HG02885 (cell line): ENCODE results near the gene PNO1.
"Not testable (repeated sequence)": the region's sequence is repeated elsewhere in the genome, so short reads cannot be mapped to it uniquely, and the experiment has no call there.

Experiments used
- ATAC-seq: cut with Tn5 transposase; IDR thresholded peaks from one replicate; pipeline ENCODE4 v1.9.1; 2021; ENCODE audit warnings: mild to moderate bottlenecking; ENCODE audit not compliant: unreplicated experiment, poor library complexity

PNO1 gene

GRCh38 chr2:68157402-68158133 lies at the start of gene PNO1:
PNO1 (plus strand) TSS chr2:68157888; CDS start chr2:68157935, 47 bp downstream.
- peak; percentile 94 for ATAC-seq

- no peak for ATAC-seq
Measured at GRCh38 chr2:68108120-68108519, 49.6 kb upstream of the PNO1 start.

DNA sequence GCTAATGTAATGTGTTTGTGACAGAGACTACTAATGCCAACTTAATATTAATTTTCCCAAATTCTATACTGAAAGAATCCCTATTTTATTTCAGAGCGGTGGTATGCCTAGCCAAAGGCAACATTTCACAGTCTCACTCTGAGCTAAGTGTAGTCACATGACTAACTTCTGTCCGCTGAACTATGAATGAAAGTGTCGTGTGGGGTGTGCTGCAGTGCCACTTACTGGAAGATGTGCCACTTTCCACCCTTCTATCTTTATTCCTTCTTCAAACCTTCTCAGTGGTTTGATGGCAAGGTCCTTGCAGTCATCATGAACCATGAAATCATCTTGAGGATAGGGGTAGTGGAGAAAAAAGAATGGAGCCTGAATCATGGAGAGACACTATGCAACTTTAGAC lies 47.6 kb upstream of the PNO1 start:
- peak; percentile 92 for ATAC-seq

GRCh38 chr2:68115965-68116364 lies 41.7 kb upstream of the PNO1 start:
- no peak for ATAC-seq

GRCh38 chr2:68117922-68118321 lies 39.8 kb upstream of the PNO1 start:
- not testable (repeated sequence) for ATAC-seq

- no peak for ATAC-seq
Measured at GRCh38 chr2:68118816-68119215, 38.9 kb upstream of the PNO1 start.

DNA sequence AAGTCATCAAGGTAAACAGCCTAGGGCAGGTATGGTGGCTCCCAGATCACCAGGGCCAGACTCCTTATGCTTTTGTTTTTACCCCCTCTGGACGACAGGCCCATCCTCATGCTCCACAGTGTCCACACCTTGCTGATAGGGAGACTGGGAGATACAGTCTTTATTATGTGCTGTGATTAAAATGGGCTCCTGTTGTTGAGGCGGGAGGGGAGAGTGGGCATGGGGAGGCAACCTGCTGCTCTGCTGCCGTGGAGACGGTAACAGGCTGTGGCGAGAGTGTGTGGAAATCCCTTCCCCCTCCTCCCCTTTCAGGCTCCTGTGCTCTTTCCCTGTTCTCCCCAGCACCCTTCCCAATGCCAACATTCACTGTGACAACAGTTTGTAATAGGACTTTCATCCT lies 38.2 kb upstream of the PNO1 start:
- ATAC-seq: no peak

GRCh38 chr2:68121873-68122679 lies 35.6 kb upstream of the PNO1 start:
- no peak for ATAC-seq

DNA sequence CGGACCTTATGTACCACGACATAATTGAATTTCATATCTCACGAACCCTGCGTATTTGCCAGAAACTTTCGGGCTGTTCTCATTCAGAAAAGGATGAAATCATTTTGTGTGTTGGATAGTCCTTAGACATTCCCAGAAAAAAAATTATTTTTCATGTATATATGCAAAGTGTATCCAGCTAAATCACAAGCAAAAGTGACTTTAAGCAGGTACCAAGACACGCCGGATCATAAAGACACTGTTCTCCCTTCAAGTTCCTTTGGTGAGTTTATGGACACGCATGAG lies 35.1 kb upstream of the PNO1 start:
- ATAC-seq: no peak

DNA sequence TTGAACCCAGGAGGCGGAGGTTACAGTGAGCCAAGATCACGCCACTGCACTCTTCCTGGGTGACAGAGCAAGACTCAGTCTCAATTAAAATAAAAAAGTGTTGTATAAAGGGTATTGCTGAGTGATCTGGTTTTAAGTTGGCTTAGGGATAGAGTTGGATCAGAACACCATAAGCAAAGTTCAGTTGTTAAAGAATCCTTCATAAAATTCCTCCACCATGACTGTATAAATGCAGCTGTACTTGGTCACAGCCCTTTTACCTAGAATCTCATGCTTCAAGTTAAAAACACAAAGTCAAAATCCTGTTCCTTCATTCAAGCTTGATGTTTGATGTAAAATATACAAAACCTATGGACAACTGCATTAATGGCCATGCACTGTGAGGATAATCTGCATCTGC lies 33.4 kb upstream of the PNO1 start:
- ATAC-seq: no peak

- ATAC-seq: no peak
Measured at GRCh38 chr2:68125821-68126220, 31.9 kb upstream of the PNO1 start.

GRCh38 chr2:68126561-68126960 lies 31.1 kb upstream of the PNO1 start:
- no peak for ATAC-seq

GRCh38 chr2:68127358-68128242 lies 30.1 kb upstream of the PNO1 start:
- peak; percentile 96 for ATAC-seq

DNA sequence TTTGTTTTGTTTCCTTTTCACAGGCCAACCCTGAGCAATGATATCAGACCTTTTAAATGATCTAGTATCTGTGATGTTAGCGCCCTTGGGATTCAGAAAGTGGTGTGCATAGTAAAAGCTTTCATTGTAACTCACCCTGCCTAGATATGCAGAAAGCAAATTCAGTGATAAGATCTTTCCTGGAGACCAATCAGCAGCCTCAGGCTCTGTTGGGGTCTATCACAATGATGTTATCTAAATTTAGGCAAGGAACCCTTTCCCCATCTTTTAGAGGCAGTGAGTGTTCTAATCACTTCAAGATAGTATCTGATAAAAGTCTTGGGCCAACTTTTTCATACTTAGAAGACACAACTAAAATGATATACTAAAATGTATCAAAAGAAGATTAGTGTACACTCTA lies 23.6 kb upstream of the PNO1 start:
- ATAC-seq: no peak

DNA sequence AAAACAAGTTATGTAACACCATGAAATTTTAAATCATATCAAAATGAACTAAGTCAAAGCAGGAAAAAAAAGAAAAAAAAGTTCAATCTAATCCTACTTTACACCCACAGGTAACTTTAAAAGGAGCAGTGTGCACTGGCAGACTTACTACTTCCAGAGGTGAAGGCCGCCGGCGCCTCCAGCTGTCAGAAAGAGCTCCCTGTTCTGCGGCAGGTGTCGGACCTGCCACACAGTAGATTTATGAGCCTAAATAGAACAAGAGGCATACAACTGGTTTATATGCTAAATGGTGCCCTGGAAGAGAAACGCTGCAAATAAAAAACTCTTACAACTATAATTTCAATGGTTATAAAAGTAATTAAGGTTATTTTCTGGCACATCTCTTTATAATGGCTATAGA lies 23.1 kb upstream of the PNO1 start:
- no peak for ATAC-seq

DNA sequence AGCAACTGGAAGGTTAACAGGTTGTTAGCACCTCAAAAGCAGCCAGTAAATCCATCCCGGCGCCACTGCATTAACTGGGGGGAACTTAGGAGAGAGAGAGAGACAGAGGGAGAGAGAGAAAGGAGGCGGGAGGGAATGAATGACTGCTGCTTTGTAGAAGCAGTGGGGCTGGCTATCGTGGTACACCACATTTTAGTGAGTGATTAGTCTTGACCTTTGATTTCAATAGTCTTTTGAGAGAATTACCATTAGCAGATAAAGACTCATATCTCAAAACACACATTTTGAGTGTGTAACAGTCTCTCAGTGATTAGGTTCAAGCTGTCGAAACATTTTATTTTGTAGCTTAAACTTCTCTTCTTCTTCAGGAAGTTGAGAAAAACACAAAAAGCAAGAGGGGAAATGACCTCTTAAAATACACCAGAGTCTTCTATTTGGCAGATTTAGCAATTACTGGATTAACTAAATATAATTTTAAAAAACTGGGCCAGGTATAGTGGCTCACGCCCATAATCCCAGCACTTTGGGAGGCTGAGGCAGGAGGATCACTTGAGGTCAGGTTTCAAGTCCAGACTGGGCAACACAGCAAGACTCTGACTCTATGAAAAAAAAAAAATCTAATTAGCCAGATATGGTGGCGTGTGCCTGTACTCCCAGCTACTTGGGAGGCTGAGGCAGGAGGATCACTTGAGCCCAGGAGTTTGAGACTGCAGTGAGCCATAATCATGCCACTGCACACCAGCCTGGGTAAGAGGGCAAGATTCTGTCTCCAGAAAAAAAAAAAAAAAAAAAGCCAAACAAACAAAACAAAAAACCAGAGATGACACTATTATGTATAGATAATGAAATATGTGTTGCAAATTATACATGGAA lies 22.0 kb upstream of the PNO1 start:
- no peak for ATAC-seq

DNA sequence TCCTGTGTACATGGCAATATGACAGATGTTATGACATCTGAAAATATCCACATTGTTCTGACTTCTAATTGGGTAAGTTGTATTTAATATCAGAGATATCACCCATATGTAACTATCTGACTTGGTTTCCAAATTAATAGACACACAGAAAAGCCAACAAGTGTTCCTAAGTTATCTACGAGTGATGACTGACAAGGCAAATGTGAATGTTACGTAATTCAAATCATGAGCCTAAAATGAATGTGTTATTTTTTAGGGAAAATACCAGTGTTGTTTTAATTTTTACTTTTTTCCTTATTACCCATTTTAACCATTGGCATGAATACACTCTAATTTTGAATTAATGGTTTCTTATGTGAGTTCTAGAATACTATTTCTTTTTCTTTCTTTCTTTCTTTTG lies 15.8 kb upstream of the PNO1 start:
- no peak for ATAC-seq

- no peak for ATAC-seq
Measured at GRCh38 chr2:68151037-68151436, 6.7 kb upstream of the PNO1 start.

DNA sequence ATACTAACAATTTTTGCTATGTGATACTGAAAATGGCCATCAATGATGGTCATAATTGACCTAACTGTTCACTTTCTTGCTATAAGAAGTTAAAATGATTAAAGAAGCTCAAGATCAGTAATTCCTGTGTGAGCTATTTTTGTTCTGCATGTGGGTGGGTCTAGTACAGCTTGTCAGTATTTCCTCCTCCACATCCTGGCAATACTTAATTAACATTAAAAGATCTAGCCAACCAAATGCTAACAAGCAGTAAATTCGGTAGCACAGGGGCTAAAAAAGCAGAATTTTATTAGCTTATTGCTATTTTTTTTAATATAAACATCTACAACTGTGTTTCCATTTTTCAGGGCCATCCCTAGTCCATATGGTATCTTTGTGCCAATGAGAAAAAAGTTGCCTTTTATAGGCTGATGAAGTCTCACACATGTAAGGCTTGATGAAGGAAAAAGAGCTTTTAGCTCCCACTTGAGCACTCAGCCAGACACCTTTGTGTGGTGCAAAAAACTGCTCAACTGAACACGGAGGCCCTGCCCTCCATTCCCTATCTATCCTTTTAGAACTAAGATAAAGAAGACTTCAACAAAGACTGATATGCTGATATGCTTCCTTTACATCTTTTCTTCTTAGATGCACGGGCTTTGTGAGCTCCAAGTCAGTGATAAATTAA lies 4.9 kb upstream of the PNO1 start:
- no peak for ATAC-seq

- ATAC-seq: no peak
Measured at GRCh38 chr2:68155618-68156017, 2.1 kb upstream of the PNO1 start.
